ENCODE data around the gene SMARCA4.
"Not testable (repeated sequence)": the region's sequence is repeated elsewhere in the genome, so short reads cannot be mapped to it uniquely, and the experiment has no call there.

The SMARCA4 gene

DNA sequence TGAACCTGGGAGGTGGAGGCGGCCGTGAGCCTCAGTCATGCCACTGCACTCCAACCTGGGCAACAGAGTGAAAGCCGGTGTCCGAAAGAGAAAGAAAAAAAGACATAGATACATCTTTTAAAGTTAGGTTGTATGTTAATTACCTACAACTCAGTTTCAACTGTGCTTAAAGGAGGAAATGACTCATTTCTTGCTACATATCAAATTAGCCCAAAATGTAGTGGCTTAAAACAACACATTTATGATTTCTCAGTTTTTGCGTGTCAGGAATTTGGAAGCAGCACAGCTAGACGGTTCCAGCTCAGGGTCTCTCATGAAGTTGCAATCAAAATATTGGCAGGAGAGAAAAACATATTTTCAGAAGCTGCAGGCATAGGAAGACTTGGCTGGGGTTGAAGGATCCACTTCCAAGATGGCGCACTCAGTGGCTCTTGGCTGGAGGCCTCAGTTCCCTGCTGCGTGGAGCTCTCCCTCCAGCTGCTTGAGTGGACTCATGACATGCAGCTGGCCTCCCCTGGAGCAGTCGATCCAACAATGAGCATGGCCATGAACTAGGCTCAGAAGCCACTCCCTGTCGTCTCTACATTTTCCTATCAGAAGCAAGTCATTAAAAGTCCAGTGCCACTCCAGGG, 135.5 kb downstream of the SMARCA4 start:
- DNase-seq: no peak
- TF ChIP-seq CTCF (IDR thresholded peaks at IDR 0.05; ENCODE audit: low read depth, low read length): no peak
- peaks cover 6% of the 10 kb centered on the region for H3K4me1 ChIP-seq
- H3K27me3 ChIP-seq: no peaks in the 10 kb centered on the region
- H3K36me3 ChIP-seq: peaks cover 89% of the 10 kb centered on the region
- H3K4me3 ChIP-seq (ENCODE audit: low read depth, low read length): no peak overlapping the region
- H3K9me3 ChIP-seq: no peaks in the 10 kb centered on the region

DNA sequence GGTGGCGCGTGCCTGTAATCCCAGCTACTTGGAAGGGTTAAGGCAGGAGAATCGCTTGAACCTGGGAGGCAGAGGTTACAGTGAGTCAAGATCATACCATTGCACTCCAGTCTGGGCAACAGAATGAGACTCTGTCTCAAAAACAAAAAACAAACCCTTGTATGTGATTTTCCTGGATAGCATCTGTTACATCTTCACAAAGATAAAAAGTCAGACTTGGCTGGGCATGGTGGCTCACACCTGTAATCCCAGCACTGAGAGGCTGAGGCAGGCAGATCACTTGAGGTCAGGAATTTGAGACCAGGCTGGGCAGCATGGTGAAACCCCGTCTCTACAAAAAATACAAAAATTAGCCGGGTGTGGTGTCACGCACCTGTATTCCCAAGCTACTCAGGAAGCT, 136.5 kb downstream of the SMARCA4 start:
- DNase-seq; H3K4me1 ChIP-seq; H3K27me3 ChIP-seq; H3K4me3 ChIP-seq (ENCODE audit: low read depth, low read length); H3K9me3 ChIP-seq: not testable (repeated sequence)
- peaks cover 92% of the 10 kb centered on the region for H3K36me3 ChIP-seq

- peaks cover 94% of the 10 kb centered on the region for H3K36me3 ChIP-seq
- TF ChIP-seq CTCF (IDR thresholded peaks at IDR 0.05; ENCODE audit: low read depth, low read length): no peak
- no peaks in the 10 kb centered on the region for H3K4me1 ChIP-seq
- H3K27me3 ChIP-seq: no peaks in the 10 kb centered on the region
- H3K9me3 ChIP-seq: no peaks in the 10 kb centered on the region
- DNase-seq: no peak
- H3K4me3 ChIP-seq (ENCODE audit: low read depth, low read length): no peak overlapping the region
These were observed 137.5 kb downstream of the SMARCA4 start for GRCh38 chr19:11098327-11098726.

DNA sequence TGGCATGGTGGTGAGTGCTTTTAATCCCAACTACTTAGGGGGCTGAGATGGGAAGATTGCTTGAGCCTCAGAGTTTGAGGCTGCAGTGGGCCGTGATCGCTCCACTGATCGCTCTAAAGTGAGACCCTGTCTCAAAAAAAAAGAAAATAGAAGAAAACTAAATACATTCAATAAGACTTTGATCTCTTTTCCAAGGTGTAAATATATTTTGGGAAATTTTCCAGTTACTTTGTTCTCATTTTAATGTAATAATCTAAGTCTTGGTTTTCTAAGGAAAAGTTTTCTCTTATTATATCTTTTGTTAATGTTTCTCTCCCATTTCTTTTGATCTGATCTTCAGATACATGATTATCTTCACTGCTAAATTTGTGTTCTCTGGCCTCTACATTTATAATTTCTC, 138.0 kb downstream of the SMARCA4 start:
- no peaks in the 10 kb centered on the region for H3K9me3 ChIP-seq
- no peak for DNase-seq
- peaks cover 94% of the 10 kb centered on the region for H3K36me3 ChIP-seq
- TF ChIP-seq CTCF (IDR thresholded peaks at IDR 0.05; ENCODE audit: low read depth, low read length): no peak
- no peak overlapping the region for H3K4me3 ChIP-seq (ENCODE audit: low read depth, low read length)
- no peaks in the 10 kb centered on the region for H3K27me3 ChIP-seq
- H3K4me1 ChIP-seq: no peaks in the 10 kb centered on the region

- Histone ChIP-seq H3K9me3 (no peaks in the 10 kb centered on the region), H3K27me3 (no peaks in the 10 kb centered on the region), H3K4me3 (ENCODE audit: low read depth, low read length) (no peak overlapping the region), H3K4me1 (no peaks in the 10 kb centered on the region), H3K36me3 (peaks cover 94% of the 10 kb centered on the region)
- DNase-seq: no peak
- TF ChIP-seq CTCF (IDR thresholded peaks at IDR 0.05; ENCODE audit: low read depth, low read length): no peak
These were observed 139.2 kb downstream of the SMARCA4 start for GRCh38 chr19:11100049-11100448.

DNA sequence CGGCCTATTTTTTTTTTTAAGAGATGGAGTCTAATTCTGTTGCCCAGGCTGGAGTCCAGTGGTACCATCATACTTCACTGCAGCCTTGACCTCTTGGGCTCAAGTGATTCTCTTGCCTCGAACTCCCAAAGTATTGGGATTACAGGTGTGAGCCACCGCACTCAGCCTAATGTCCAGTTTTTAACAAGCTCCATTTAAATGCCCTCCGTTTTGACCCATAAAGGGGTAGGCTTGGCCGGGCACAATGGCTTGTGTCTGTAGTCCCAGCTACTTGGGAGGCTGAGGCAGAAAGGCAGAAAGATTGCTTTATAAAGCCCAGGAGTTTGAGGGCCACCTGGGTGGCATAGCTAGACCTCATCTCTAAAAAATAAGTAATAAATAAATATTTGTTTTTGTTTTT, 140.2 kb downstream of the SMARCA4 start:
- TF ChIP-seq CTCF (IDR thresholded peaks at IDR 0.05; ENCODE audit: low read depth, low read length): no peak
- H3K4me3 ChIP-seq (ENCODE audit: low read depth, low read length): no peak overlapping the region
- H3K36me3 ChIP-seq: peaks cover 94% of the 10 kb centered on the region
- no peaks in the 10 kb centered on the region for H3K27me3 ChIP-seq
- no peak for DNase-seq
- no peaks in the 10 kb centered on the region for H3K4me1 ChIP-seq
- H3K9me3 ChIP-seq: no peaks in the 10 kb centered on the region

DNA sequence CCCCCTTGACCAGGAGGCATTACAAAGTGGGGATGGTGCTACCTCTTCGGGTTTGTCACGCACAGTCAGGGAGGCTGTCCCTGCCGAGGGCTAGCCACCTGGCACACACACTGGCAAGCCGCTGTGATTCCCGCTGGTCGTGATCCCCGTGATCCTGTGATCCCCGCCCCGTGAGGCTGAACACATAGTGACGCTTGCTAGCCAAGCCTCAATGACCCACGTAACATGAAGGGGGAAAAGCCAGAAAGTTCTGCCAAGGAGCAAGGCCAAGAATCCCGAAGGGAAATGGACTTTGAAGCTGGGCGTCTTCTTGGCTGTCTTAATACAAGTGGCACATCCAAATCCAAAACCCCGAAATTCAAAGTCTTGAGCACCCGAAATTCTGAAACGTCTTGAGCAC, 142.1 kb downstream of the SMARCA4 start:
- Histone ChIP-seq H3K36me3 (peaks cover 96% of the 10 kb centered on the region), H3K9me3 (no peaks in the 10 kb centered on the region), H3K4me1 (no peaks in the 10 kb centered on the region), H3K4me3 (ENCODE audit: low read depth, low read length) (no peak overlapping the region), H3K27me3 (no peaks in the 10 kb centered on the region)
- no peak for TF ChIP-seq CTCF (IDR thresholded peaks at IDR 0.05; ENCODE audit: low read depth, low read length)
- no peak for DNase-seq

DNA sequence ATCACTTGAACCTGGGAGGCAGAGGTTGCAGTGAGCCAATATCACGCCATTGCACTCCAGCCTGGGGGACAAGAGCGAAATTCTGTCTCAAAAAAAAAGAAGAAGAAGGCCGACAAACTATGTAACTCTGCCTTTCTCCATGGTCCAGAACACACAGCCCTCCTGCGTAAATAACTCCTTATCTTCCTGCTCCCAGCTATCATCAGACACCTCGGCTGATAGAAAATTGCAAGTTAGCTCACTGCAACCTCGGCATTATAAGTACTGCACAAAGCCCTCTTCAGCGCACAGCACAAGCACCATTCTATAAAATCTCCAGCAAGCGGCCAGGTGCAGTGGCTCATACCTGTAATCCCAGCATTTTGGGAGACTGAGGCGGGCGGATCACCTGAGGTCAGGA, 142.8 kb downstream of the SMARCA4 start:
- H3K4me1 ChIP-seq; H3K27me3 ChIP-seq; DNase-seq; H3K4me3 ChIP-seq (ENCODE audit: low read depth, low read length); H3K9me3 ChIP-seq: not testable (repeated sequence)
- peaks cover 94% of the 10 kb centered on the region for H3K36me3 ChIP-seq

Measured in BE2C (cell line).